ENCODE data around the gene SNAP25.

Gene SNAP25

DNA sequence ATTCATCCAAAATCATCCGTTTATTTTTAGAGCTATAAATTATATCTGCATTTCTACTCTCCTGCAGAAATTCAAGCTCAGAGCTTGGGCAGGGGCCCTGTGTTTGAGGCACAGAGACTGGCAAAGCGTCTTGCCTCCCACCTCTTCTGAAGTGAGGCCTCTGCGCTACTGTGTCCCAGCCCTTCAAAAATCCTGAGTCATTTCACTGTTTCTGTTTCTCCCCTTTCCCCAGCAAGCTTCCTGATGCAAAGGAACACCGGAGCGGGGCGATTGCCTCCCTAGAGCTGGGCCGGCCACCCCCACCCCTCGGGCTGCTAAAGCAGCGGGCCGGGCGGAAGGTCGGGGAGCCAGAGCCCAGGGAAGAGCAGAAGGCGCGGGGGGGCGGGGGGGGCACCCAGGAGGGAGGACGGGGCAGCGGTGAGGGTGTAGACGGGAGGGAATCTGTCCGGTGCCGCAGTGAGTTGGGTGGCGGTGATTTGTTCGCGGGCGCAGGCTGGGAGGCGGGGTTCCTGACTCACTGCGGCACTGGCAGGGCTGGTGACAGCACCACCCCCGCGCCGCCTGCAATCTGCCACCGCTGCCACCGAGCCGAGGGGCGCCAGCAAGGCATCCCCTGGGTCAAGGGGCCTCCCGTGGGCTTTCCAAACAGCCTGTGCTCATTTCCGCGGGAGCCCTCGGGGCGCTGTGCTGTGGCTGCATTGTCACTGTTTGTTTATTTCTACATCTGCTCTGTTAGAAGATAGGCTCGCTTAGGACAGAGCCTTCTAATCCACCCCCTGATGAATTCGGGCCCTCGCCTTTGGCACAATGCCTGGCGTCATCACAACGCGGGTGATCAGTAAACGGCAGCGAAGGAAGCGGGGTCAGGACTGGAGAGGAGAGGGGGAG is 46.5 kb upstream of the SNAP25 start (continued):
- no peak for TF ChIP-seq ZNF664 (tag by site-specific recombination; IDR thresholded peaks at IDR 0.05)
- TF ChIP-seq ZBTB44 (tag by site-specific recombination; IDR thresholded peaks at IDR 0.05) = no peak
- no peak for TF ChIP-seq ZNF621 (tag by site-specific recombination; IDR thresholded peaks at IDR 0.05)
- TF ChIP-seq ZNF544 (tag by site-specific recombination; IDR thresholded peaks at IDR 0.05) = no peak
- no peak for TF ChIP-seq HOXA7 (CRISPR knock-in tag; IDR thresholded peaks at IDR 0.05; ENCODE audit: borderline replicate concordance)
- no peak for TF ChIP-seq ZNF155 (tag by site-specific recombination; IDR thresholded peaks at IDR 0.05)
- TF ChIP-seq ZNF221 (tag by site-specific recombination; IDR thresholded peaks at IDR 0.05; ENCODE audit: borderline replicate concordance) = no peak
- TF ChIP-seq KLF17 (tag by site-specific recombination; IDR thresholded peaks at IDR 0.05) = peak; percentile 27; the same call in 1 of the 2 replicates
- TF ChIP-seq ZSCAN4 (tag by site-specific recombination; IDR thresholded peaks at IDR 0.05) = no peak
- TF ChIP-seq EGR2 (tag by site-specific recombination; IDR thresholded peaks at IDR 0.05; ENCODE audit: low read depth) = 0 out of 2 replicates have a peak, but pooled peaks have one; percentile 26
- no peak for TF ChIP-seq ZNF580 (tag by site-specific recombination; IDR thresholded peaks at IDR 0.05)
- TF ChIP-seq ZSCAN23 (tag by site-specific recombination; IDR thresholded peaks at IDR 0.05) = no peak
- no peak for TF ChIP-seq BCL11A (tag by site-specific recombination; IDR thresholded peaks at IDR 0.05; ENCODE audit: low read depth)
- TF ChIP-seq ZNF488 (tag by site-specific recombination; IDR thresholded peaks at IDR 0.05) = no peak
- TF ChIP-seq, protein P1, sequence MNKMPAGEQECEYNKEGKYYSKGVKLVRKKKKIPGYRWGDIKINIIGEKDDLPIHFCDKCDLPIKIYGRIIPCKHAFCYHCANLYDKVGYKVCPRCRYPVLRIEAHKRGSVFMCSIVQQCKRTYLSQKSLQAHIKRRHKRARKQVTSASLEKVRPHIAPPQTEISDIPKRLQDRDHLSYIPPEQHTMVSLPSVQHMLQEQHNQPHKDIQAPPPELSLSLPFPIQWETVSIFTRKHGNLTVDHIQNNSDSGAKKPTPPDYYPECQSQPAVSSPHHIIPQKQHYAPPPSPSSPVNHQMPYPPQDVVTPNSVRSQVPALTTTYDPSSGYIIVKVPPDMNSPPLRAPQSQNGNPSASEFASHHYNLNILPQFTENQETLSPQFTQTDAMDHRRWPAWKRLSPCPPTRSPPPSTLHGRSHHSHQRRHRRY (tag by site-specific recombination; IDR thresholded peaks at IDR 0.05) = no peak
- peak; percentile 22; the same call in 1 of the 2 replicates for TF ChIP-seq SP3 (tag by site-specific recombination; IDR thresholded peaks at IDR 0.05)
- TF ChIP-seq, protein P2, sequence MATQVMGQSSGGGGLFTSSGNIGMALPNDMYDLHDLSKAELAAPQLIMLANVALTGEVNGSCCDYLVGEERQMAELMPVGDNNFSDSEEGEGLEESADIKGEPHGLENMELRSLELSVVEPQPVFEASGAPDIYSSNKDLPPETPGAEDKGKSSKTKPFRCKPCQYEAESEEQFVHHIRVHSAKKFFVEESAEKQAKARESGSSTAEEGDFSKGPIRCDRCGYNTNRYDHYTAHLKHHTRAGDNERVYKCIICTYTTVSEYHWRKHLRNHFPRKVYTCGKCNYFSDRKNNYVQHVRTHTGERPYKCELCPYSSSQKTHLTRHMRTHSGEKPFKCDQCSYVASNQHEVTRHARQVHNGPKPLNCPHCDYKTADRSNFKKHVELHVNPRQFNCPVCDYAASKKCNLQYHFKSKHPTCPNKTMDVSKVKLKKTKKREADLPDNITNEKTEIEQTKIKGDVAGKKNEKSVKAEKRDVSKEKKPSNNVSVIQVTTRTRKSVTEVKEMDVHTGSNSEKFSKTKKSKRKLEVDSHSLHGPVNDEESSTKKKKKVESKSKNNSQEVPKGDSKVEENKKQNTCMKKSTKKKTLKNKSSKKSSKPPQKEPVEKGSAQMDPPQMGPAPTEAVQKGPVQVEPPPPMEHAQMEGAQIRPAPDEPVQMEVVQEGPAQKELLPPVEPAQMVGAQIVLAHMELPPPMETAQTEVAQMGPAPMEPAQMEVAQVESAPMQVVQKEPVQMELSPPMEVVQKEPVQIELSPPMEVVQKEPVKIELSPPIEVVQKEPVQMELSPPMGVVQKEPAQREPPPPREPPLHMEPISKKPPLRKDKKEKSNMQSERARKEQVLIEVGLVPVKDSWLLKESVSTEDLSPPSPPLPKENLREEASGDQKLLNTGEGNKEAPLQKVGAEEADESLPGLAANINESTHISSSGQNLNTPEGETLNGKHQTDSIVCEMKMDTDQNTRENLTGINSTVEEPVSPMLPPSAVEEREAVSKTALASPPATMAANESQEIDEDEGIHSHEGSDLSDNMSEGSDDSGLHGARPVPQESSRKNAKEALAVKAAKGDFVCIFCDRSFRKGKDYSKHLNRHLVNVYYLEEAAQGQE (tag by site-specific recombination; IDR thresholded peaks at IDR 0.05) = no peak
- no peak for TF ChIP-seq ZNF214 (tag by site-specific recombination; IDR thresholded peaks at IDR 0.05; ENCODE audit: borderline replicate concordance)
